ENCODE results near the gene SMAD5.

Gene SMAD5

DNA sequence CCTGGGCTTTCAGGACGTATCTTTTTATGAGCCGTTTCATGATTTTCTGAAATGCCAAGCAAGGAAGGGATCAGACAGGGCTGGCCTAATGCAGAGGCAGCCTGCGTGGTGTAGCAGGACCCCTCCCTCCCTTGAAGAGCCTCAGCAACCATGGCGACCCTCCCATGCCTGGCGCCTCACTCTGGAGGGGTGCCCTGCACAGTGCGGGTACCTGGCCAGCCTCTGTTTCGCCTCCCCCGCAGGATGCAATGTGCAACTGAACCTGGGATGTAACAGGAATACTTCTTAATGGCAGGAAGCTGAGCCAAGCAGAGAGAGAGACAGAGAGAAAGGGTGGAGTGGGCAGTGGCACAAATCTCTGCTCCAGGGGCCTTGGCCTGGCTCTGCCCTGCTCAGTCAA, 83.6 kb downstream of the SMAD5 start:
- DNase-seq (ENCODE audit: low read depth in 2 of 2), result no peak

DNA sequence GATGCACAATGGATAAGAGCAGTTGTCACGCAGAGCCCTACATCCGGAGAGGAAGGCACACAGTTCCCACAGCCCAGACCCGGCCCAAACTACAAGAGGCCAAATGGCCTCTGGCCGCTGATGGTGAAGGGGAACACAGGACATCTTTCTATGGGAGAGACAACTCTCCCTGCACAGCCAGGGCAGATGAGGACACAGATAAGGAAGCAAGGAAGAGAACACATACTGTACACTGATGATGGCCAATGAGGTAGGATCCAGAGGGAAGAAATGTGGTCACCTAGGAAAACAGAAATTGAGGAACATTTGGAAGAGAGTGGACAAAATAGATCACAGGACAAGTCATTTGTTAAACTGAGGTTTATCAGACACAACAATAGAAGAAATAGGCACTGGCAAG, 88.7 kb downstream of the SMAD5 start:
- DNase-seq (ENCODE audit: low read depth in 2 of 2), result no peak

DNA sequence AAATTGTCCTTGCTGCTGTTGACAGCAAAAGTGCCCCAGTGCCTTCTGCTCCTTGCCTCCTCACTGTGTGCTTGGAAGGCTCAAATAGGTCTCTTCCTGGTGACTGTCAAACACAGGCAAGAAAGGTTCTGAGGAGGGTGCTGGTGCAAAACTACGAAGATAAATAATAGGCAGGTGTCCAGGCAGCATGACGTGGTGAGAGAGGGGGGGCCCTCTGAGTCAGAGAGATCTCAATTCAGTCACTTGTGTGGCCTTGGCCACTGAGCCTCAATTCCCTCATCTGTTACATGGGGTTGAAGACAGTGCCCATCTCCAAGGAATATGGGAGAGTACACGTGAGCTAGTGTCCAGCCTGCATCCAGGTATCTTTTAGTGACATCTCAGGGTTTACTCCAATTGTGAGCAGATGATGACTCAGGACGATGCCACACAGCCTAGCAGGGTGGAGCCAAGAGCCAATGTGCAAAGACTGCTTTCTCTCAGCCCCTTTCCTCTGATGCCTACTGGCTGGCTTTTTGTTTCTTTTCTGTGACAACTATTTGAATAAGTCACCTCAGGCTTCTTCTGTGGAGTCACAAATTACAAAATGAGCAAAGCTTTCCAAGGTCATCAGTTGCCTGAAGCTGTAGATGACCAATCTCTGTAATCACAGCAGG, 90.1 kb downstream of the SMAD5 start:
- DNase-seq (ENCODE audit: low read depth in 2 of 2), result no peak

DNA sequence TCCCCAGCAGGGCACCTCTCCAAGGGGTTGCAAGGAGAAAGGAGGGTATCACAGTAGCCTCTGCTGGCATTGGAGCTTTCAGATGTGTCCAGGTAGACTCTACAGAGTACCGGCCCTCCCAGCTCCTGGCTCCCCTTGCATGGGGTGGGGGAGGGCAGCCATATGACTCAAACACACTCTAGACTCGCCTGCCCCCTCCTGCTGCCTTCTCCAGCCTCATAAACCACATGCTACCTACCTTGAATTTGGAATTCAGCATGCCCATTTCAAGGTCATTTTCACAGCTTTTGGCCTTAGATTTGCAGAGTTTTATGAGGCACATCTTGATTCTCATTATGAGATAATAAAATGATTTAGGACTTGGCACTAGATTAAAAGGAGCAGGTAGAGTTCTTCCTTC, 93.2 kb downstream of the SMAD5 start:
- no peak for DNase-seq (ENCODE audit: low read depth in 2 of 2)

DNA sequence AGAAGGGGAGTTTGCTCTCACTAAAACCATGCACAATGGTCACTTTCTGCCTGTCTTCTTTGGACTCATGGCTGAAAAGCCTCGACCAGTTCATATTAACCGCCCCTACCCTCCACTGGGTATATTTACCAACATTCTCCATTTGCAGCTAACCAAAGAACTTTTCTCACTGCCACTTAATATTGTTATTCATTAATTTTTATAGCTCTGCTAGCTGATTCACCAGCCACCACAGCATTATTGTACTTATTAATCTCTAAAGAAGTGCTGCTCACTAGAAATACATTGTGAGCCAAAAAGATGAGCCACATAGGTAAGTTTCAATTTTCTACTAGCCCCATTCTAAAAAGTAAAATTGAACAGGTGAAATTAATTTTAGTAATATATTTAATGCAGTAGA, 93.8 kb downstream of the SMAD5 start:
- no peak for DNase-seq (ENCODE audit: low read depth in 2 of 2)

DNA sequence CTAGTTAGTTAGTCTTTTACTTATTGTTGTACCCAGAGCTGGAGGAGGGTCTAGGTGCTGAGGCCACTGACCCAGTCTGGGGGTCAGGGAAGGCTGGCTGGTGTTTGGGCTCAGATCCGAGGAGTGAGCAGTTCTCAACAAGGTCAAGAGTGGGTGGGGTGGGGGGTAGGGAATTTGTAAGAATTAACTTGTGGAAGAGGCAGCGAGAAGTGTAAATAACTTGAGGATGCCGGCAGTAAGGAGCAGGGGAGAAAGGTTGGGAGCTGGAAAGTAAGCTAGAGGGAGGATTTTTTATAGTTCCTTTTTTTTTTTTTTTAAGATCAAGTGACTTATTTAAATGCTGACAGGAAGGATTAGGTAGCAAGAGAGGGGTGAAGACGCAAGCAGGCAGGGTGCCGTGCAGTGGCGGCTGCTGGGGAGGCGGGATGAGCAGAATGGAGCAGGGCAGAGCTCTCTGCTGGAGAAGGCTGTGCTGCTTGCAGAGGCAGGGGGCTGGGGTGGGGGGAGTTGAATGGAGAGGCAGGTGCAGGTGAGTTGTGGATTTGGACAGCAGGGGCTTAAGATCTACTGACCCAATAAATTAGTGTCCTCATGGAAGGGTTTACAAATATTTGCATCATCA, 95.6 kb downstream of the SMAD5 start:
- no peak for DNase-seq (ENCODE audit: low read depth in 2 of 2)

DNA sequence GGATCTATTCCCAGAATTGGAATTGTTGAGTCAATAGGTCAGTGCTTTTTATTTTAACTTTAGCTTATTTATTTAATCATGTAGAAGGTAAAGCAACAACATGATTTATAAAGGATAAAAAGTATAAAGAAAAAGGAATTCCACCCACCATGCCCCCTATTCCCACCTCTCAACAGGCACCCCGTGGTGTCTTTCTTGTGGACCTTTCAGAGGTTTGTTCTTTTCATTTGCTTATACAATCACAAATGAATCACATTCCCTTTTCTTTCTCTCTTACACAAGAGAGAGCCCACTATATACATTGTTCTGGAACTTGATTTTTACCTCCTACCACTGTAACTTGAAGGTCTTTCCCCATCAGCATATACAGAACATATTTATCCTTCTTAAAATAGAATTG, 97.5 kb downstream of the SMAD5 start:
- no peak for DNase-seq (ENCODE audit: low read depth in 2 of 2)

DNA sequence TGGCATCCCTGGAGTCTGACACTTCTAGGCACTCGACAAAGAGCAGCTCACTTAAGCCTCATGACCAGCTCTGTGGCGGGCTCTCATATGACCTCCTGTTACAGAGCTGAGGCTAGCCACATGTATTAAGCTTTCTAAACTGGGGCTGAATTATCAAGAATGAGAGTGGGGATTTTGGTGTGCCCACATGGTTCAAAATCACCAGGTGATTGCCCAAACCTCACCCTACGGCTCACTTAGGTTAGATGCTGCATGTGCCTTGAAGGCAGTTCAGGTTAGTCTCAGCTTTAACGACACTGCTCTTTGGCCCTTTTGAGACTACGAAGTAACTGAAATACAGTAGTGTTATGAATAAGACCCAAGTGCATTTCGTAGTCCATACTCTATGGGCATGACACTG, 99.7 kb downstream of the SMAD5 start:
- DNase-seq (ENCODE audit: low read depth in 2 of 2), result no peak

Data from stimulated activated CD8-positive, alpha-beta memory T cell treated with anti-CD3 and anti-CD28 coated beads, Interleukin-15, amount 100 ng/mL, for 48 hours (primary cell).